Panc1 (cell line): ENCODE measurements around the gene CCDC191. TPM values are rescaled to one million over a fixed set of nuclear protein-coding genes. Genes with fewer than 3 reads are reported as not detected.

Source experiments
- ATAC-seq: fragments of 200-7000 bp; cut with Tn5 transposase; 2 replicates; pipeline ENCODE4 v1.9.1; 2020; ENCODE audit warnings: mild to moderate bottlenecking, moderate library complexity
- BruUV-seq: library from RNA; stranded (reverse); fragments of 400-500 nt; replicated peaks from 2 replicates; lab custom pipeline; 2021; lab: Mats Ljungman, UMichigan
- CTCF ChIA-PET: fragments of 300-600 bp; sonication (Branson Sonifier 250); formaldehyde crosslinking; loops from one replicate; lab custom pipeline; 2022; ENCODE audit warnings: antibody characterized with exemption; lab: Charles Lee
- POLR2A ChIA-PET: fragments of 300-600 bp; sonication (Branson Sonifier 250); formaldehyde crosslinking; loops from one replicate; lab custom pipeline; 2022; ENCODE audit warnings: antibody characterized with exemption; lab: Charles Lee
- DNase-seq: peaks from one replicate; pipeline ENCODE4 v3.0.0-alpha.2; 2010; ENCODE audit warnings: low read depth, low spot score
- H3K27ac ChIP-seq: 2 replicates; pipeline ENCODE4 v1.5.1; 2011; ENCODE audit warnings: mild to moderate bottlenecking, low read length, inconsistent platforms
- H3K27me3 ChIP-seq: fragments of 200-500 bp; sonication (Bioruptor generic); 2 replicates; pipeline ENCODE4 v1.6.0; 2014; ENCODE audit warnings: low read length, inconsistent platforms; ENCODE audit not compliant: control insufficient read depth, insufficient read depth
- H3K36me3 ChIP-seq: fragments of 200-500 bp; sonication (Bioruptor generic); 2 replicates; pipeline ENCODE4 v1.5.1; 2014; ENCODE audit warnings: inconsistent platforms, mild to moderate bottlenecking, low read length, moderate library complexity; ENCODE audit not compliant: control insufficient read depth, insufficient read depth
- H3K4me1 ChIP-seq: 2 replicates; pipeline ENCODE4 v1.5.1; 2011; ENCODE audit warnings: inconsistent platforms, mild to moderate bottlenecking, low read length, moderate library complexity; ENCODE audit not compliant: control insufficient read depth, insufficient read depth
- H3K4me3 ChIP-seq, 2 experiments: 2 replicates each; pipeline ENCODE4 v1.5.1; 2011 to 2012; ENCODE audit warnings: low read depth in 2 of 2, low read length in 2 of 2, mild to moderate bottlenecking in 2 of 2, inconsistent platforms in 1 of 2, moderate library complexity in 1 of 2
- H3K9me3 ChIP-seq: fragments of 200-500 bp; sonication (Bioruptor generic); 2 replicates; pipeline ENCODE4 v1.5.1; 2014; ENCODE audit warnings: low read depth, mild to moderate bottlenecking, inconsistent platforms, low read length, moderate library complexity; ENCODE audit not compliant: control insufficient read depth, insufficient read depth
- POLR2AphosphoS5 ChIP-seq: IDR thresholded peaks from 2 replicates; pipeline ENCODE4 v1.6.1; 2012; ENCODE audit warnings: mild to moderate bottlenecking, low read depth, low read length, moderate library complexity
- SIN3A ChIP-seq: IDR thresholded peaks from 2 replicates; pipeline ENCODE4 v1.6.1; 2012; ENCODE audit warnings: low read depth, mild to moderate bottlenecking, low read length, moderate library complexity, borderline replicate concordance; ENCODE audit not compliant: insufficient read depth
- TCF7L2 ChIP-seq: IDR thresholded peaks from 2 replicates; pipeline ENCODE4 v1.6.1; 2011; ENCODE audit warnings: mild to moderate bottlenecking, low read depth, low read length, inconsistent platforms
- in situ Hi-C: cut with HindIII; loops from 2 replicates; pipeline ENCODE4 v1.10.0; 2016; ENCODE audit warnings: low sequenced_read_pairs, low pct_unique_long_range_greater_than_20kb
- intact Hi-C: fragments of 100-400 bp; cut with micrococcal nuclease; formaldehyde crosslinking; loops from one replicate; pipeline ENCODE4 v1.10.0; 2022; ENCODE audit not compliant: unreplicated experiment
- total RNA-seq: library from RNA; stranded (reverse); gene quantifications from one replicate; pipeline ENCODE4 v1.2.1, GENCODE V29; 2021; ENCODE audit not compliant: unreplicated experiment
- TF ChIP-seq, protein P1 (sequence below): fragments of 450-650 bp; IDR thresholded peaks from 2 replicates; pipeline ENCODE4 v1.5.1; 2017; ENCODE audit warnings: mild to moderate bottlenecking
- TF ChIP-seq, protein P2 (sequence below), 2 experiments: IDR thresholded peaks; 2 replicates each; pipeline ENCODE4 v1.6.1; 2011 to 2012; ENCODE audit warnings: low read depth in 2 of 2, control low read depth in 1 of 2, low read length in 1 of 2, mild to moderate bottlenecking in 1 of 2, moderate library complexity in 1 of 2; ENCODE audit not compliant: insufficient read depth in 1 of 2

Gene CCDC191
- total RNA-seq, 1 experiment from 2014 or later: 5.6 TPM

DNA sequence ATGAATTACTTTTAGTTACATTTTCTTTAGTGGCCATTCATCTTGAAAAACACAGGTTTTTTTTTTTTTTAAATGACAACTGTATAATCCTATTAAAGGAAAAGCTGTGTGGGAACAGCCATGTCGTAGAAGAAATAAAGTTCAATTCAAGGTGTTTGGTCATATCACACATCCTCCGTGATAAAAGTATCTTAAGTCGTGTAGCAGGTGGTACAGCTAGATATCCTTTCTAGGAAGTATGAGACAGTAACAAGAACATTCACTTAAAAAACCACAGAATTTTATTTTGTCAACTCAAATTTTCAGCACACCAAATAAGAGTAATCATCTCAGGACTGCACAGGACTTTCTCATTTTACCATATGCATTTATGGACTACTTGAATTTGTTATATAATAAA, 92.4 kb downstream of the CCDC191 start:
- CTCF ChIA-PET: no interaction called here

DNA sequence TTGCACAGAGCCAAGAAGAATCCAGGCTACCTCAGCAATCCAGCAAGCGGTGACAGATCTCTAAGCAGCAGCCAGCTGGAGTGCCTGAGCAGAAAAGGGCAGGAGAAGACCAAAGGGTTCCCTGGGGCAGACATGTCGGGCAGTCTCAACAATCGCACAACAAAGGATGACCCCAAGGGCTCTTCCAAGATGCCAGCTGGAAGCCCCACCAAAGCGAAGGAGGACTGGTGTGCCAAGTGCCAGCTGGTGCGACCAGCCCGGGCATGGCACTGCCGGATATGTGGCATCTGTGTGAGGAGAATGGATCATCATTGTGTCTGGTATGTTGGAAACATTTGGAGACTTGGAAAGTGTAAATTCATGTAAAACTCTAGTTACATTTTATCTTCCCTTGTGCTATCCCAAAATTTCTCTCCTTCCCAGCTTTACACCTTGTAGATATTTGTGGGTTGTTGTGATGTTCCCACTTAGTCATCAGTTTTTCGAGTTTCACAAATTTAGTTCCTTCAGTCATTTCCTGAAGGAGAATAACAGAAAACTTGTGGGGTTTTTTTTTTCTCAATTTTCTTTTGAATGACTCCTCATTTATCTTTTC, 102.1 kb downstream of the CCDC191 start:
- no peaks in the 10 kb centered on the region for H3K9me3 ChIP-seq
- no peaks in the 10 kb centered on the region for H3K4me1 ChIP-seq
- no peak for TF ChIP-seq SIN3A
- TF ChIP-seq POLR2AphosphoS5: no peak
- ATAC-seq (no peak), DNase-seq (no peak)
- in situ Hi-C loops: no loop called here
- POLR2A ChIA-PET: no interaction called here
- CTCF ChIA-PET: no interaction called here
- H3K36me3 ChIP-seq: no peaks in the 10 kb centered on the region; the same call in 1 of the 2 replicates
- H3K27ac ChIP-seq: no peak overlapping the region
- intact Hi-C loops: no loop called here
- no peaks in the 10 kb centered on the region for H3K27me3 ChIP-seq
- no TSS peak for BruUV-seq
- H3K4me3 ChIP-seq: no peak overlapping the region

More for the DNA sequence above, 92.4 kb downstream of the CCDC191 start:
- H3K27me3 ChIP-seq: no peaks in the 10 kb centered on the region
- DNase-seq (no peak), ATAC-seq (no peak)
- H3K4me1 ChIP-seq: no peaks in the 10 kb centered on the region
- POLR2A ChIA-PET: interaction anchor here (0.5 kb wide), 1 partner anchor 110 kb away, joined by 3 read pairs; no protein-coding TSS in a partner anchor
- in situ Hi-C loops: no loop called here
- intact Hi-C loops: no loop called here
- H3K4me3 ChIP-seq: no peak overlapping the region
- no peak overlapping the region for H3K27ac ChIP-seq
- H3K9me3 ChIP-seq: no peaks in the 10 kb centered on the region
- TF ChIP-seq POLR2AphosphoS5: no peak
- TF ChIP-seq, protein P1, sequence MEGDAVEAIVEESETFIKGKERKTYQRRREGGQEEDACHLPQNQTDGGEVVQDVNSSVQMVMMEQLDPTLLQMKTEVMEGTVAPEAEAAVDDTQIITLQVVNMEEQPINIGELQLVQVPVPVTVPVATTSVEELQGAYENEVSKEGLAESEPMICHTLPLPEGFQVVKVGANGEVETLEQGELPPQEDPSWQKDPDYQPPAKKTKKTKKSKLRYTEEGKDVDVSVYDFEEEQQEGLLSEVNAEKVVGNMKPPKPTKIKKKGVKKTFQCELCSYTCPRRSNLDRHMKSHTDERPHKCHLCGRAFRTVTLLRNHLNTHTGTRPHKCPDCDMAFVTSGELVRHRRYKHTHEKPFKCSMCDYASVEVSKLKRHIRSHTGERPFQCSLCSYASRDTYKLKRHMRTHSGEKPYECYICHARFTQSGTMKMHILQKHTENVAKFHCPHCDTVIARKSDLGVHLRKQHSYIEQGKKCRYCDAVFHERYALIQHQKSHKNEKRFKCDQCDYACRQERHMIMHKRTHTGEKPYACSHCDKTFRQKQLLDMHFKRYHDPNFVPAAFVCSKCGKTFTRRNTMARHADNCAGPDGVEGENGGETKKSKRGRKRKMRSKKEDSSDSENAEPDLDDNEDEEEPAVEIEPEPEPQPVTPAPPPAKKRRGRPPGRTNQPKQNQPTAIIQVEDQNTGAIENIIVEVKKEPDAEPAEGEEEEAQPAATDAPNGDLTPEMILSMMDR: no peak
- no TSS peak for BruUV-seq
- no peaks in the 10 kb centered on the region; the same call in 1 of the 2 replicates for H3K36me3 ChIP-seq

DNA sequence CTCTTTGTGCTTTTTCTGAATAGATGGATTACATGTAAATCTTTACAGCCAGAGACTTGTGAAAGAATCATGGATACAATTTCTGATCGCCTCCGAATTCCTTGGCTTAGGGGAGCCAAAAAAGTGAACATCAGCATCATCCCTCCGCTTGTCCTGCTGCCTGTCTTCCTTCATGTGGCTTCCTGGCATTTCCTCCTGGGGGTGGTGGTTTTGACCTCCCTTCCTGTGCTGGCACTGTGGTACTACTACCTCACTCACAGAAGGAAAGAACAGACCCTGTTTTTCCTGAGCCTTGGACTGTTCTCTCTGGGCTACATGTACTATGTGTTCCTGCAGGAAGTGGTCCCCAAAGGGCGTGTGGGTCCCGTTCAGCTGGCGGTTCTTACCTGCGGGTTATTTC, 102.6 kb downstream of the CCDC191 start:
- ATAC-seq (no peak), DNase-seq (no peak)
- TF ChIP-seq TCF7L2 (no peak), POLR2AphosphoS5 (no peak), SIN3A (no peak)
- TF ChIP-seq, protein P1: no peak
- TF ChIP-seq, protein P2, sequence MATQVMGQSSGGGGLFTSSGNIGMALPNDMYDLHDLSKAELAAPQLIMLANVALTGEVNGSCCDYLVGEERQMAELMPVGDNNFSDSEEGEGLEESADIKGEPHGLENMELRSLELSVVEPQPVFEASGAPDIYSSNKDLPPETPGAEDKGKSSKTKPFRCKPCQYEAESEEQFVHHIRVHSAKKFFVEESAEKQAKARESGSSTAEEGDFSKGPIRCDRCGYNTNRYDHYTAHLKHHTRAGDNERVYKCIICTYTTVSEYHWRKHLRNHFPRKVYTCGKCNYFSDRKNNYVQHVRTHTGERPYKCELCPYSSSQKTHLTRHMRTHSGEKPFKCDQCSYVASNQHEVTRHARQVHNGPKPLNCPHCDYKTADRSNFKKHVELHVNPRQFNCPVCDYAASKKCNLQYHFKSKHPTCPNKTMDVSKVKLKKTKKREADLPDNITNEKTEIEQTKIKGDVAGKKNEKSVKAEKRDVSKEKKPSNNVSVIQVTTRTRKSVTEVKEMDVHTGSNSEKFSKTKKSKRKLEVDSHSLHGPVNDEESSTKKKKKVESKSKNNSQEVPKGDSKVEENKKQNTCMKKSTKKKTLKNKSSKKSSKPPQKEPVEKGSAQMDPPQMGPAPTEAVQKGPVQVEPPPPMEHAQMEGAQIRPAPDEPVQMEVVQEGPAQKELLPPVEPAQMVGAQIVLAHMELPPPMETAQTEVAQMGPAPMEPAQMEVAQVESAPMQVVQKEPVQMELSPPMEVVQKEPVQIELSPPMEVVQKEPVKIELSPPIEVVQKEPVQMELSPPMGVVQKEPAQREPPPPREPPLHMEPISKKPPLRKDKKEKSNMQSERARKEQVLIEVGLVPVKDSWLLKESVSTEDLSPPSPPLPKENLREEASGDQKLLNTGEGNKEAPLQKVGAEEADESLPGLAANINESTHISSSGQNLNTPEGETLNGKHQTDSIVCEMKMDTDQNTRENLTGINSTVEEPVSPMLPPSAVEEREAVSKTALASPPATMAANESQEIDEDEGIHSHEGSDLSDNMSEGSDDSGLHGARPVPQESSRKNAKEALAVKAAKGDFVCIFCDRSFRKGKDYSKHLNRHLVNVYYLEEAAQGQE (IDR thresholded peaks at IDR 0.05; ENCODE audit: insufficient read depth in 1 of 2, low read depth in 2 of 2, low read length in 1 of 2): no peak
- H3K4me3 ChIP-seq: no peak overlapping the region
- no peak overlapping the region for H3K27ac ChIP-seq
- peaks cover 4% of the 10 kb centered on the region for H3K4me1 ChIP-seq
- CTCF ChIA-PET: no interaction called here
- no peaks in the 10 kb centered on the region for H3K36me3 ChIP-seq
- no TSS peak for BruUV-seq
- in situ Hi-C loops (no loop called here), intact Hi-C loops (no loop called here)
- no peaks in the 10 kb centered on the region for H3K9me3 ChIP-seq
- POLR2A ChIA-PET: no interaction called here
- H3K27me3 ChIP-seq: no peaks in the 10 kb centered on the region
